HepG2 (cell line): ENCODE data around the gene RSRC2. TPM values are rescaled to one million over a fixed set of nuclear protein-coding genes. Genes with fewer than 3 reads are reported as not detected.

ENCODE experiments used
- ATAC-seq: fragments of 200-7000 bp; cut with Tn5 transposase; 3 replicates; pipeline ENCODE4 v1.9.1; 2020; ENCODE audit warnings: mild to moderate bottlenecking, moderate library complexity
- BruUV-seq: library from RNA; stranded (reverse); fragments of 400-500 nt; replicated peaks from 2 replicates; lab custom pipeline; 2021; lab: Mats Ljungman, UMichigan
- CTCF ChIA-PET: fragments of 300-600 bp; formaldehyde crosslinking; extraction: SDS; loops from one replicate; lab custom pipeline; 2021; ENCODE audit warnings: low total read pairs, inconsistent platforms, low intra/inter-chr PET ratio; lab: Yijun Ruan, JAX
- POLR2A ChIA-PET: fragments of 350-600 bp; sonication (Branson Sonifier 250); formaldehyde crosslinking; loops from one replicate; lab custom pipeline; 2020; ENCODE audit warnings: antibody characterized with exemption, inconsistent platforms; lab: Yijun Ruan, JAX
- DNase-seq: peaks from one replicate; pipeline ENCODE4 v3.0.0-alpha.2; 2015; ENCODE audit warnings: low spot score
- FAIRE-seq: peaks from 3 replicates; lab custom pipeline; 2011; peaks lifted over from hg19 to GRCh38; lab: Jason Lieb, UNC
- H2AFZ ChIP-seq: one replicate; pipeline ENCODE4 v1.6.1; 2011; ENCODE audit warnings: low read length, inconsistent platforms
- H3K27ac ChIP-seq: fragments of 300-600 bp; 3 replicates; pipeline ENCODE4 v1.8.0; 2011; ENCODE audit warnings: mixed run types, mild to moderate bottlenecking, mixed read lengths, low read length, inconsistent platforms; ENCODE audit not compliant: insufficient read depth; ENCODE audit errors: extremely low read length
- H3K27me3 ChIP-seq, 2 experiments: fragments of 200-600 bp in 1 of 2; 2 replicates in 1 of 2; 3 replicates in 1 of 2; pipeline versions ENCODE4 v1.6.0 to v1.8.0; 2011; ENCODE audit warnings: low read length in 2 of 2, mild to moderate bottlenecking in 2 of 2, moderate library complexity in 2 of 2, inconsistent platforms in 1 of 2; ENCODE audit not compliant: insufficient read depth in 2 of 2, control insufficient read depth in 1 of 2
- H3K36me3 ChIP-seq, 2 experiments: fragments of 200-600 bp in 1 of 2; replicated peaks in 1 of 2; 2 replicates in 1 of 2; 3 replicates in 1 of 2; pipeline versions ENCODE4 v1.5.1 to v1.8.0; 2011; ENCODE audit warnings: low read length in 2 of 2, inconsistent platforms in 1 of 2; ENCODE audit not compliant: insufficient read depth in 2 of 2, control insufficient read depth in 1 of 2
- H3K4me1 ChIP-seq: 2 replicates; pipeline ENCODE4 v1.5.1; 2012; ENCODE audit warnings: low read length, inconsistent platforms; ENCODE audit not compliant: insufficient read depth
- H3K4me2 ChIP-seq: 2 replicates; pipeline ENCODE4 v1.6.0; 2011; ENCODE audit warnings: low read depth, low read length, inconsistent platforms
- H3K4me3 ChIP-seq, 3 experiments: fragments of 200-600 bp in 1 of 3; sonication (generic), shearing (Covaris generic) in 1 of 3; replicated peaks in 1 of 3; 2 replicates each; pipeline ENCODE4 v1.5.1; 2011 to 2016; ENCODE audit warnings: low read length in 3 of 3, inconsistent platforms in 2 of 3, low read depth in 2 of 3, mild to moderate bottlenecking in 2 of 3, control low read depth in 1 of 3, mixed read lengths in 1 of 3; ENCODE audit not compliant: insufficient read depth in 1 of 3
- H3K79me2 ChIP-seq: one replicate; pipeline ENCODE4 v1.6.1; 2011; ENCODE audit warnings: low read length, inconsistent platforms; ENCODE audit not compliant: insufficient read depth
- H3K9ac ChIP-seq: 2 replicates; pipeline ENCODE4 v1.6.0; 2011; ENCODE audit warnings: mild to moderate bottlenecking, low read depth, low read length, inconsistent platforms; ENCODE audit not compliant: insufficient read depth
- H3K9me3 ChIP-seq: 2 replicates; pipeline ENCODE4 v1.5.1; 2012; ENCODE audit warnings: mild to moderate bottlenecking, low read length
- H4K20me1 ChIP-seq: 2 replicates; pipeline ENCODE4 v1.6.0; 2011; ENCODE audit warnings: inconsistent platforms, mild to moderate bottlenecking, low read length, moderate library complexity; ENCODE audit not compliant: insufficient read depth
- CEBPB ChIP-seq: IDR thresholded peaks from 2 replicates; pipeline ENCODE4 v1.6.1; 2011; ENCODE audit warnings: low read depth, low read length, improper control_type of control experiment, borderline replicate concordance
- GFI1 ChIP-seq: sonication (generic); formaldehyde crosslinking; IDR thresholded peaks from 2 replicates; pipeline ENCODE4 v1.5.0; 2020; ENCODE audit warnings: missing genetic modification reagents, mild to moderate bottlenecking, borderline replicate concordance
- MIER3 ChIP-seq: IDR thresholded peaks from 2 replicates; pipeline ENCODE4 v1.6.1; 2016; ENCODE audit warnings: missing compliant biosample characterization, borderline replicate concordance
- NFRKB ChIP-seq: fragments of 450-650 bp; IDR thresholded peaks from 2 replicates; pipeline ENCODE4 v1.6.1; 2017
- SETDB1 ChIP-seq: sonication (generic); formaldehyde crosslinking; IDR thresholded peaks from 2 replicates; pipeline ENCODE4 v1.5.1; 2020; ENCODE audit warnings: missing genetic modification reagents, mild to moderate bottlenecking, borderline replicate concordance
- SUZ12 ChIP-seq: fragments of 150-350 bp; IDR thresholded peaks from 2 replicates; pipeline ENCODE4 v1.6.1; 2014; ENCODE audit warnings: low read depth, low read length
- TBX2 ChIP-seq: sonication (generic); formaldehyde crosslinking; IDR thresholded peaks from 2 replicates; pipeline ENCODE4 v1.5.0; 2020; ENCODE audit warnings: missing genetic modification reagents, mild to moderate bottlenecking, borderline replicate concordance
- TEAD3 ChIP-seq: optimal IDR thresholded peaks from 2 replicates; pipeline ENCODE3; 2016; ENCODE audit warnings: borderline replicate concordance
- U2AF1 ChIP-seq: fragments of 200-400 bp; formaldehyde crosslinking; optimal IDR thresholded peaks from 2 replicates; pipeline ENCODE3; 2017; ENCODE audit warnings: mild to moderate bottlenecking, low read depth, low read length
- ZBTB8A ChIP-seq: sonication (generic); formaldehyde crosslinking; IDR thresholded peaks from 2 replicates; pipeline ENCODE4 v1.4.0; 2020; ENCODE audit warnings: mild to moderate bottlenecking, low read depth, missing genetic modification reagents, borderline replicate concordance
- ZNF251 ChIP-seq: sonication (generic); formaldehyde crosslinking; IDR thresholded peaks from 2 replicates; pipeline ENCODE4 v1.9.0; 2021; ENCODE audit warnings: mild to moderate bottlenecking, missing genetic modification reagents
- ZNF460 ChIP-seq: sonication (generic); formaldehyde crosslinking; IDR thresholded peaks from 2 replicates; pipeline ENCODE4 v1.5.1; 2020; ENCODE audit warnings: missing genetic modification reagents, mild to moderate bottlenecking, borderline replicate concordance
- ZNF644 ChIP-seq: IDR thresholded peaks from 2 replicates; pipeline ENCODE4 v1.6.1; 2016; ENCODE audit warnings: low read depth
- ZNF670 ChIP-seq: sonication (generic); formaldehyde crosslinking; IDR thresholded peaks from 2 replicates; pipeline ENCODE4 v1.8.0; 2022; ENCODE audit warnings: mild to moderate bottlenecking, missing genetic modification reagents, borderline replicate concordance
- WGBS: methylation state at CpG from one replicate; pipeline ENCODE4 v1.1.6; 2017; ENCODE audit warnings: low lambda C conversion rate; 5-methylcytosine and 5-hydroxymethylcytosine counted together
- in situ Hi-C: cut with HindIII; loops from 2 replicates; pipeline ENCODE4 v1.10.0; 2017; ENCODE audit warnings: low pct_unique_long_range_greater_than_20kb; ENCODE audit not compliant: extremely low pct_ligation_motif_present
- intact Hi-C: fragments of 100-400 bp; cut with micrococcal nuclease; formaldehyde crosslinking; loops from one replicate; pipeline ENCODE4 v1.10.0; 2022; ENCODE audit not compliant: unreplicated experiment
- polyA plus RNA-seq, 8 experiments: library from polyadenylated mRNA; depleted of rRNA in 3 of 8; stranded (reverse) in 7 of 8; unstranded in 1 of 8; fragments of >200 nt; fragmentation: Illumina TruSeq in 4 of 8; extraction: Trizol in 4 of 8; gene quantifications; 2 replicates each; pipeline versions ENCODE4 v1.2.1 to v1.2.3, GENCODE V29; 2011 to 2016; ENCODE audit warnings: low read depth in 4 of 8, missing spikeins in 1 of 8, mixed read lengths in 1 of 8; ENCODE audit not compliant: insufficient read depth in 1 of 8
- total RNA-seq, 5 experiments: library from RNA; depleted of rRNA; stranded (reverse); fragments of >200 nt; fragmentation: Illumina TruSeq; extraction: Trizol; gene quantifications; 2 replicates each; pipeline ENCODE4 v1.2.3, GENCODE V29; 2016; ENCODE audit warnings: low read depth in 1 of 5
- TF ChIP-seq, protein P1 (sequence below): sonication (generic); formaldehyde crosslinking; IDR thresholded peaks from 2 replicates; pipeline ENCODE4 v1.4.0; 2020; ENCODE audit warnings: missing genetic modification reagents
- TF ChIP-seq, protein P2 (sequence below): sonication (generic); formaldehyde crosslinking; IDR thresholded peaks from 2 replicates; pipeline ENCODE4 v1.8.0; 2022; ENCODE audit warnings: mild to moderate bottlenecking, missing genetic modification reagents, borderline replicate concordance
- TF ChIP-seq, protein P3 (sequence below): sonication (generic); formaldehyde crosslinking; IDR thresholded peaks from 2 replicates; pipeline ENCODE4 v1.8.0; 2023; ENCODE audit warnings: mild to moderate bottlenecking, missing genetic modification reagents
- TF ChIP-seq, protein P4 (sequence below): sonication (generic); formaldehyde crosslinking; IDR thresholded peaks from 2 replicates; pipeline ENCODE4 v1.4.0; 2020; ENCODE audit warnings: mild to moderate bottlenecking, low read depth, missing genetic modification reagents
- TF ChIP-seq, protein P5 (sequence below): sonication (generic); IDR thresholded peaks from 2 replicates; pipeline ENCODE4 v1.6.1; 2016; ENCODE audit warnings: low read depth, borderline replicate concordance

RSRC2 gene
- total and polyA plus RNA-seq, 2 of the 13 experiments (the other 11 are each of a cell fraction or from before 2014, with no cell fraction given), result 31.4 to 77.8 TPM

DNA sequence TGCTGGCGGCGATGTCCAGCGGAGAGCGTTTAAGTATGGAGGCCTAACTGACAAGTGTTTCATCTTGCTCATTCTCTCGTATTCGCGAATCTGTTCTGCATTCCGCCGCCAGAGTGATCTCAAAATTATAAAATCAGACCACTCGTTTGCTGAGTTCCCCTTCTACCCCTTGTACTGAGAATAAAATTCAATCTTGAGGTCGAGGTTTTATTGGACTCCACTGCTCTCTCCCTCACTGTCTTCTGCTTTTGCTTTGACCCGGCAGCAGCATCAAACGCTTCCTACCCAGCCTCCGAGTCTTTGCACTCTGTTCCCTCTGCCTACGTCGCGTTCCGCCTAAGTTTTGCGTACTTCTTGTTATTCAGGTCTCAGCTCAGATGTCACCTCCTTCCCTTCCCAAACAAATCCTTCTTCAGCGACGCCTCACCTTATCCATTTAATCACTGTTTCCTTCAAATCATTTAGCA, 775 bp upstream of the RSRC2 start:
- ChIA-PET CTCF (no interaction called here), POLR2A (interaction anchor here (0.9 to 2.7 kb wide), 13 partner anchors 14 to 244 kb away, joined by 3 to 43 read pairs (median 5); partner anchors contain the start of genes DENR and ZCCHC8)
- Histone ChIP-seq H3K9ac (peak overlapping the region; percentile 99), H3K27ac (peak overlapping the region; percentile 100), H3K36me3 (peaks cover 0 to 15% of the 10 kb centered on the region in 2 experiments; a peak in 4 of 5 replicates), H4K20me1 (peaks cover 30% of the 10 kb centered on the region), H2AFZ (peak overlapping the region; percentile 73), H3K79me2 (peaks cover 71% of the 10 kb centered on the region), H3K4me1 (peaks cover 25% of the 10 kb centered on the region), H3K9me3 (no peaks in the 10 kb centered on the region), H3K4me3 (peak overlapping the region; percentile 49 to 79 (median 75)), H3K27me3 (no peaks in the 10 kb centered on the region; a peak in 1 of 5 replicates), H3K4me2 (peak overlapping the region; percentile 96)
- ATAC-seq, result peak; percentile 6; the same call in 1 of the 3 replicates
- no peak for DNase-seq
- in situ Hi-C loops (no loop called here), intact Hi-C loops (loop anchor here (10.0 kb wide), 1 partner anchor 227 kb away; the partner anchor contains the start of gene DENR)
- TSS peak; percentile 88 for BruUV-seq
- FAIRE-seq, result no peak
- under 1% methylated on average over 21 of the region's 21 CpGs for WGBS
- TF ChIP-seq TEAD3 (CRISPR knock-in tag), result no peak
- TF ChIP-seq U2AF1, result no peak
- no peak for TF ChIP-seq SUZ12
- TF ChIP-seq MIER3 (CRISPR knock-in tag), result no peak
- TF ChIP-seq NFRKB, result no peak
- TF ChIP-seq, protein P1, sequence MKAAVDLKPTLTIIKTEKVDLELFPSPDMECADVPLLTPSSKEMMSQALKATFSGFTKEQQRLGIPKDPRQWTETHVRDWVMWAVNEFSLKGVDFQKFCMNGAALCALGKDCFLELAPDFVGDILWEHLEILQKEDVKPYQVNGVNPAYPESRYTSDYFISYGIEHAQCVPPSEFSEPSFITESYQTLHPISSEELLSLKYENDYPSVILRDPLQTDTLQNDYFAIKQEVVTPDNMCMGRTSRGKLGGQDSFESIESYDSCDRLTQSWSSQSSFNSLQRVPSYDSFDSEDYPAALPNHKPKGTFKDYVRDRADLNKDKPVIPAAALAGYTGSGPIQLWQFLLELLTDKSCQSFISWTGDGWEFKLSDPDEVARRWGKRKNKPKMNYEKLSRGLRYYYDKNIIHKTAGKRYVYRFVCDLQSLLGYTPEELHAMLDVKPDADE (CRISPR knock-in tag), result no peak
- TF ChIP-seq, protein P2, sequence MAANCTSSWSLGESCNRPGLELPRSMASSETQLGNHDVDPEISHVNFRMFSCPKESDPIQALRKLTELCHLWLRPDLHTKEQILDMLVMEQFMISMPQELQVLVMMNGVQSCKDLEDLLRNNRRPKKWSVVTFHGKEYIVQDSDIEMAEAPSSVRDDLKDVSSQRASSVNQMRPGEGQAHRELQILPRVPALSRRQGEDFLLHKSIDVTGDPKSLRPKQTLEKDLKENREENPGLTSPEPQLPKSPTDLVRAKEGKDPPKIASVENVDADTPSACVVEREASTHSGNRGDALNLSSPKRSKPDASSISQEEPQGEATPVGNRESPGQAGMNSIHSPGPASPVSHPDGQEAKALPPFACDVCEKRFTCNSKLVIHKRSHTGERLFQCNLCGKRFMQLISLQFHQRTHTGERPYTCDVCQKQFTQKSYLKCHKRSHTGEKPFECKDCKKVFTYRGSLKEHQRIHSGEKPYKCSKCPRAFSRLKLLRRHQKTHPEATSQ (CRISPR knock-in tag), result no peak
- TF ChIP-seq ZNF460 (CRISPR knock-in tag), result no peak
- TF ChIP-seq ZBTB8A (CRISPR knock-in tag), result no peak
- TF ChIP-seq CEBPB, result no peak
- TF ChIP-seq ZNF670 (CRISPR knock-in tag), result no peak
- TF ChIP-seq, protein P3, sequence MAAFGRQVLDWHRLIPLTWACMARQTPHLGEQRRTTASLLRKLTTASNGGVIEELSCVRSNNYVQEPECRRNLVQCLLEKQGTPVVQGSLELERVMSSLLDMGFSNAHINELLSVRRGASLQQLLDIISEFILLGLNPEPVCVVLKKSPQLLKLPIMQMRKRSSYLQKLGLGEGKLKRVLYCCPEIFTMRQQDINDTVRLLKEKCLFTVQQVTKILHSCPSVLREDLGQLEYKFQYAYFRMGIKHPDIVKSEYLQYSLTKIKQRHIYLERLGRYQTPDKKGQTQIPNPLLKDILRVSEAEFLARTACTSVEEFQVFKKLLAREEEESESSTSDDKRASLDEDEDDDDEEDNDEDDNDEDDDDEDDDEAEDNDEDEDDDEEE (CRISPR knock-in tag), result no peak
- TF ChIP-seq, protein P4, sequence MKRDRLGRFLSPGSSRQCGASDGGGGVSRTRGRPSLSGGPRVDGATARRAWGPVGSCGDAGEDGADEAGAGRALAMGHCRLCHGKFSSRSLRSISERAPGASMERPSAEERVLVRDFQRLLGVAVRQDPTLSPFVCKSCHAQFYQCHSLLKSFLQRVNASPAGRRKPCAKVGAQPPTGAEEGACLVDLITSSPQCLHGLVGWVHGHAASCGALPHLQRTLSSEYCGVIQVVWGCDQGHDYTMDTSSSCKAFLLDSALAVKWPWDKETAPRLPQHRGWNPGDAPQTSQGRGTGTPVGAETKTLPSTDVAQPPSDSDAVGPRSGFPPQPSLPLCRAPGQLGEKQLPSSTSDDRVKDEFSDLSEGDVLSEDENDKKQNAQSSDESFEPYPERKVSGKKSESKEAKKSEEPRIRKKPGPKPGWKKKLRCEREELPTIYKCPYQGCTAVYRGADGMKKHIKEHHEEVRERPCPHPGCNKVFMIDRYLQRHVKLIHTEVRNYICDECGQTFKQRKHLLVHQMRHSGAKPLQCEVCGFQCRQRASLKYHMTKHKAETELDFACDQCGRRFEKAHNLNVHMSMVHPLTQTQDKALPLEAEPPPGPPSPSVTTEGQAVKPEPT, result no peak
- TF ChIP-seq TBX2 (CRISPR knock-in tag), result no peak
- TF ChIP-seq ZNF644 (CRISPR knock-in tag), result no peak
- no peak for TF ChIP-seq SETDB1
- no peak for TF ChIP-seq GFI1 (CRISPR knock-in tag)
- TF ChIP-seq, protein P5, sequence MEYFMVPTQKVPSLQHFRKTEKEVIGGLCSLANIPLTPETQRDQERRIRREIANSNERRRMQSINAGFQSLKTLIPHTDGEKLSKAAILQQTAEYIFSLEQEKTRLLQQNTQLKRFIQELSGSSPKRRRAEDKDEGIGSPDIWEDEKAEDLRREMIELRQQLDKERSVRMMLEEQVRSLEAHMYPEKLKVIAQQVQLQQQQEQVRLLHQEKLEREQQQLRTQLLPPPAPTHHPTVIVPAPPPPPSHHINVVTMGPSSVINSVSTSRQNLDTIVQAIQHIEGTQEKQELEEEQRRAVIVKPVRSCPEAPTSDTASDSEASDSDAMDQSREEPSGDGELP, result no peak
- 0 out of 2 replicates have a peak, but pooled peaks have one; percentile 16 for TF ChIP-seq ZNF251 (CRISPR knock-in tag)
